Thyroid gland (tissue), 4 donors: Measurements from ENCODE around the gene SLC6A6. TPM values are rescaled to one million over a fixed set of nuclear protein-coding genes. Genes with fewer than 3 reads are reported as not detected.

Source experiments
- DNase-seq, 2 donors: peaks; one replicate each; pipeline ENCODE4 v3.0.0-alpha.2; 2019
- H3K27ac ChIP-seq, 3 donors: fragments of 200-600 bp; sonication (generic); 1 replicate in 2 of 3; 2 replicates in 1 of 3; pipeline ENCODE4 v1.5.1; 2016 to 2019; ENCODE audit warnings: mild to moderate bottlenecking in 1 of 3, moderate library complexity in 1 of 3
- H3K27me3 ChIP-seq: fragments of 200-600 bp; sonication (generic); one replicate; pipeline ENCODE4 v1.5.1; 2019
- H3K36me3 ChIP-seq, 2 donors: fragments of 200-600 bp; sonication (generic); one replicate each; pipeline ENCODE4 v1.5.1; 2016 to 2019
- H3K4me1 ChIP-seq, 2 donors: fragments of 200-600 bp; sonication (generic); one replicate each; pipeline ENCODE4 v1.5.1; 2017 to 2019
- H3K4me3 ChIP-seq, 3 donors: fragments of 200-600 bp; sonication (generic); replicated peaks in 1 of 3; 1 replicate in 2 of 3; 2 replicates in 1 of 3; pipeline ENCODE4 v1.5.1; 2016; ENCODE audit warnings: mild to moderate bottlenecking in 1 of 3
- H3K9me3 ChIP-seq: fragments of 200-600 bp; sonication (generic); one replicate; pipeline ENCODE4 v1.5.1; 2017
- CTCF ChIP-seq, 6 experiments: fragments of 200-600 bp in 3 of 6; fragments of 450-650 bp in 3 of 6; sonication (generic) in 3 of 6; IDR thresholded peaks; one replicate each; pipeline ENCODE4 v1.5.1; 2016 to 2019; ENCODE audit warnings: antibody characterized with exemption in 6 of 6, mild to moderate bottlenecking in 2 of 6, inconsistent platforms in 1 of 6, moderate library complexity in 1 of 6
- POLR2A ChIP-seq, 2 donors: fragments of 450-650 bp; IDR thresholded peaks; one replicate each; pipeline ENCODE4 v1.6.1; 2017; ENCODE audit warnings: antibody characterized with exemption in 2 of 2, mild to moderate bottlenecking in 2 of 2, moderate library complexity in 1 of 2
- WGBS, 2 donors: methylation state at CpG; one replicate each; pipeline ENCODE4 v1.1.5; 2017; 5-methylcytosine and 5-hydroxymethylcytosine counted together
- intact Hi-C: fragments of 100-400 bp; cut with DNase I; formaldehyde crosslinking; loops from one replicate; pipeline ENCODE4 v1.15.1; 2023
- total RNA-seq, 4 donors: library from RNA; depleted of rRNA; stranded (reverse); fragments of >200 nt; gene quantifications; one replicate each; pipeline ENCODE4 v1.2.3, GENCODE V29; 2016

SLC6A6 gene
- total RNA-seq, 4 donors from 2014 or later = 42.7 to 98.0 (median 72.5) TPM

DNA sequence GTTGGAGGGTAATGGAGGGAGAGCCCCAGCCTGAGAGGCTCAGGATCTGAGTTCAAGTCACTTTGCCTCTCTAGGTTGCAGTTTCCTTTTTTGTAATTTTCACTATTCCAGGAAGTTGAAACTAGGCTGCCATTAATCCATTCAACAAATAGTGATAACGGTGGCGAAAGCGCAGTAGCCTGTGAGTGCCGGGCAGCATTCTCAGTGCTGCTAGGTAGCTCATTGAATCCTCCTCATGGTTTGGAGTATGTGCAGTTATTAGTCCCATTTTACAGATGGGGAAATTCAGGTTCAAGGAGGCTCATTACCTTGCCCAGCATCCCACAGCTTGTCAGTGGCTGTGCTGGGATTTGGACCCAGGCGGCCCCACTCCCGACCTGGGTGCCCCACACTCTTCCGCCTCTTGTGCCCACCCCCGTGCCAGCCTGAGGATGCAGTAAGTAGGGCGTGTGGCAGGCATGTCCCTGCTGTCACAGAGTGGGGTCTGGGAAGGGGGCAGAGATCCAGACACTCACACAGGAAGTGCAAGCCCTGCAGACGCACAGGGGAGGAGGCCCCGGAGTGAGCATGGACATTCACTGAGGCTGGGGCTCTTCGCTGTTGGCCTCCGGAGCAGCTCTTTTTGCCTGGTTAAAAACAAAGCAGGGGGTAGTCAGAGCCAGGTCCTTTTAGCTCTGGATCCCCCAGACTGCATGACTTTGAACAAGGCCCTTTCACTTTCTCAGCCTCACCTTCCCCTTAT lies 58.8 kb downstream of the SLC6A6 start:
- intact Hi-C loops = no loop called here

GRCh38 chr3:14461748-14462324 lies 59.4 kb downstream of the SLC6A6 start:
- Histone ChIP-seq H3K36me3 (peaks cover 5 to 9% of the 10 kb centered on the region in 2 donors), H3K9me3 (no peaks in the 10 kb centered on the region), H3K27me3 (no peaks in the 10 kb centered on the region), H3K4me3 (no peak overlapping the region), H3K27ac (peak overlapping the region in 1 of 3 donors; percentile 34), H3K4me1 (peaks cover 27 to 36% of the 10 kb centered on the region in 2 donors)
- intact Hi-C loops = no loop called here
- TF ChIP-seq CTCF (IDR thresholded peaks at IDR 0.05) (peak in 4 of 6 experiments; percentile 32 to 43 (median 35)), POLR2A (IDR thresholded peaks at IDR 0.05) (no peak)
- peak; percentile 34 to 49 for DNase-seq
- 85 to 90% methylated on average over 4 to 8 of the region's 8 CpGs for WGBS, 2 donors

More for the DNA sequence above, 58.8 kb downstream of the SLC6A6 start:
- H3K4me3 ChIP-seq = no peak overlapping the region
- H3K27me3 ChIP-seq = no peaks in the 10 kb centered on the region
- no peak for DNase-seq
- 87 to 97% methylated on average over 11 to 13 of the region's 13 CpGs for WGBS, 2 donors
- no peaks in the 10 kb centered on the region for H3K9me3 ChIP-seq
- H3K4me1 ChIP-seq = peaks cover 27 to 40% of the 10 kb centered on the region in 2 donors
- H3K36me3 ChIP-seq = peaks cover 0 to 4% of the 10 kb centered on the region in 2 donors
- H3K27ac ChIP-seq = peak overlapping the region in 2 of 3 donors; percentile 29 to 34
- TF ChIP-seq POLR2A (IDR thresholded peaks at IDR 0.05) (no peak), CTCF (IDR thresholded peaks at IDR 0.05) (no peak)

GRCh38 chr3:14462738-14463137 lies 60.3 kb downstream of the SLC6A6 start:
- 90 to 94% methylated on average over 9 of the region's 9 CpGs for WGBS, 2 donors

DNA sequence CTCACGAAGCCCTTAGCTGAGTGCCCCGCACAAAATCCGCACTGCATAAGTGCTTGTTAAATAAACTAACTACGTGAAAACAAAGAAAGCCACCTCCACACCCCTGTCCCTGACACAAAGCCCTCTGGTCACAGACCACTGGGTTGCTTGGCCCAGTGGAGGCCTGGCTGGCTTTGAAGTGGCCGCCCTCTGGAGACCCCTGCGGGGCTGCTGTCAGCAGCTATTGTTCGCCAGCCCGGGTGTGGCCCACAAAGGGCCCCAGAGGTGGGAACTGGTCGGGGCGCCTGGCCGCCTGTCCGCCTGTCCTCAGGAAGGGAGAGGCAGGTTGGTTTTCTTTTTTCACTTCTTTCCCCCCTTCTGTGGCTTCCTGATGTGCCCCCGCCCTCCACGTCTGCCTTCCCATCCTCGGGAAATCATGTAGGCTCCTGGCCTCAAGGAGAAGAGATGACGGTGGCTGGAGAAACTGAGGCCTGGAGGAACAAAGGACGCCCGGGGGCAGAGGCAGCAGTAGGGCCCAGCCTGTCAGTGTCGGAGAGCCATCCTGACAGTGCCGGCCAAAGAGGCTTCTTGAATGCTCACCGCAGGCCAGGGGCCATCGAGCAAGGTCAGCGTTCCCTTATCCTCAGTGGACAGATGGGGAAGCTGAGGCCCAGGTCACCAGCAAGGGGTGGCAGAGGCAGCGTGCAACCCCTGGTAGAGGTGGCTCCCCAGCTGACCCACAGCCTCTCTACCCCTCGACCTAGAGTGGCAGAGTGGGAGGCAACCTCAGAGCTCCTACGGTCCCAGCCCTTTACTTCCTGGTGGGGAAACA lies 61.1 kb downstream of the SLC6A6 start:
- intact Hi-C loops = no loop called here
- Histone ChIP-seq H3K27me3 (no peaks in the 10 kb centered on the region), H3K36me3 (peaks cover 7 to 11% of the 10 kb centered on the region in 2 donors), H3K27ac (peak overlapping the region in 2 of 3 donors; percentile 4 to 22), H3K4me1 (peaks cover 27 to 32% of the 10 kb centered on the region in 2 donors), H3K4me3 (no peak overlapping the region), H3K9me3 (no peaks in the 10 kb centered on the region)
- 69 to 79% methylated on average over 14 to 23 of the region's 26 CpGs for WGBS, 2 donors
- peak; percentile 32 to 50 for DNase-seq
- TF ChIP-seq CTCF (IDR thresholded peaks at IDR 0.05) = no peak
- TF ChIP-seq POLR2A (IDR thresholded peaks at IDR 0.05) = no peak

More at GRCh38 chr3:14462738-14463137, 60.3 kb downstream of the SLC6A6 start:
- Histone ChIP-seq H3K27me3 (no peaks in the 10 kb centered on the region), H3K4me1 (peaks cover 27 to 32% of the 10 kb centered on the region in 2 donors), H3K4me3 (no peak overlapping the region), H3K36me3 (peaks cover 7 to 11% of the 10 kb centered on the region in 2 donors), H3K27ac (peak overlapping the region in 2 of 3 donors; percentile 4 to 22), H3K9me3 (no peaks in the 10 kb centered on the region)
- intact Hi-C loops = no loop called here
- TF ChIP-seq CTCF (IDR thresholded peaks at IDR 0.05) (no peak), POLR2A (IDR thresholded peaks at IDR 0.05) (no peak)
- no peak for DNase-seq
